ENCODE measurements around the gene MYO15B.
"Not testable (repeated sequence)": the region's sequence is repeated elsewhere in the genome, so short reads cannot be mapped to it uniquely, and the experiment has no call there.

The MYO15B gene

DNA sequence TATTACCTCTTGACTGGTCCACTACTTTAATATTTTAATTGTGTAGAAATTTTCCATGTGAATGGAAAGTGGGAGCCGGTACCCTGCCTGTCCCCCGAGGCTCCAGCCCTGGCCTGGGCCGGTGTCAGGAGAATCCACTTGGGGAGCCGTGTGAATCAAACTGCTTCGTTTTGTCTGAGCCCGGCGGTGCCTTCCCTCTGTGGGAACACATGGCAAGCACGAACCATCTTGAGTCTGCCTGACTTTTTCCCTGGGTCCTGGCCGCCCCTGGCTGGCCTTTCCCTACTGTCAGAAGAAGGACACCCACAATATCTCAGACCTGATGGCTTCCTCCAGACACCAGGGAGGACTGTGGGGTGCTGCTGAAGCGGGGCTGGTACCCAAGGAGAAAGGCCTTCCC, 12.4 kb upstream of the MYO15B start:
- TF ChIP-seq, protein P1, sequence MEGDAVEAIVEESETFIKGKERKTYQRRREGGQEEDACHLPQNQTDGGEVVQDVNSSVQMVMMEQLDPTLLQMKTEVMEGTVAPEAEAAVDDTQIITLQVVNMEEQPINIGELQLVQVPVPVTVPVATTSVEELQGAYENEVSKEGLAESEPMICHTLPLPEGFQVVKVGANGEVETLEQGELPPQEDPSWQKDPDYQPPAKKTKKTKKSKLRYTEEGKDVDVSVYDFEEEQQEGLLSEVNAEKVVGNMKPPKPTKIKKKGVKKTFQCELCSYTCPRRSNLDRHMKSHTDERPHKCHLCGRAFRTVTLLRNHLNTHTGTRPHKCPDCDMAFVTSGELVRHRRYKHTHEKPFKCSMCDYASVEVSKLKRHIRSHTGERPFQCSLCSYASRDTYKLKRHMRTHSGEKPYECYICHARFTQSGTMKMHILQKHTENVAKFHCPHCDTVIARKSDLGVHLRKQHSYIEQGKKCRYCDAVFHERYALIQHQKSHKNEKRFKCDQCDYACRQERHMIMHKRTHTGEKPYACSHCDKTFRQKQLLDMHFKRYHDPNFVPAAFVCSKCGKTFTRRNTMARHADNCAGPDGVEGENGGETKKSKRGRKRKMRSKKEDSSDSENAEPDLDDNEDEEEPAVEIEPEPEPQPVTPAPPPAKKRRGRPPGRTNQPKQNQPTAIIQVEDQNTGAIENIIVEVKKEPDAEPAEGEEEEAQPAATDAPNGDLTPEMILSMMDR (IDR thresholded peaks at IDR 0.05; ENCODE audit: borderline replicate concordance, control extremely low read depth, extremely low read depth, insufficient read depth, missing control alignments): no peak
- in situ Hi-C loops (cut with MboI; ENCODE audit: low sequenced_read_pairs, unreplicated experiment): no loop called here

DNA sequence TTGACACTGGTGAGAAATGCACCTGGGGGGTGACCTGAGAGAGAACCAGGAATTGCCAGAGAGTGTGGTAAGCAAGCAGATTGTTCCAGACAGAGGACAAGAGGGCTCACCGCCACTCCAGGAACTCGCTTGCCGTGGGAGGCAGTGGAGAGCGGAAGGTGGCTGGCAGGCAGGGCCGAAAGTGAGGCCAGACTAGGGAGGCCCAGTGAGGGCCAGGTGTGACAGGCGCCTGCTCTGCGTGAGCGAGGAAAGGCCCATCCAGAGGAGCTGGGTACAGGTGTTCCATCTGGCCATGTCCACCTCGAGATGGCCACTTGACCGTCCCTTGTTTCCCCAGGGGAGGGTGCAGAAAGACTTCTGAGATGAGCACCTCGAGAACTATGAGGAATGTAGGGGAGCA, 11.9 kb upstream of the MYO15B start:
- TF ChIP-seq, protein P1 (IDR thresholded peaks at IDR 0.05; ENCODE audit: borderline replicate concordance, control extremely low read depth, extremely low read depth, insufficient read depth, missing control alignments): no peak
- no peak for DNase-seq (ENCODE audit: low spot score)
- in situ Hi-C loops (cut with MboI; ENCODE audit: low sequenced_read_pairs, unreplicated experiment): no loop called here

More for the DNA sequence above, 12.4 kb upstream of the MYO15B start:
- no peak for DNase-seq (ENCODE audit: low spot score)

DNA sequence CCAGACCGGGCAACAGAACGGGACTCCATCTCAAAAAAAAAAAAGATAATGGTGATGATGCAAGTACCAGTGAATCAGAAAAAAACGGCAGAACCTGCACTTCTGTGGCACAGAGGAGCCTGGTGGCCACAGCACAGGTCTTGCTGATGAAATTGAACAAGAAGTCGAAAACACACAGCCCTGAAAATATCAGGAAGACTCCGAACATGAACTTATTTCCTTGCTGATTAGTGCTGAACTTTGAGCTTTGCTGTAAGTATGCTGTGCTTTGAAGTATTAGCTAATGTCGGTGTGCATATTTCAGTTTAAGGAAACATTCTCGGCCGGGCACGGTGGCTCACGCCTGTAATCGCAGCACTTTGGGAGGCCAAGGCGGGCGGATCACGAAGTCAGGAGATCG, 10.9 kb upstream of the MYO15B start:
- in situ Hi-C loops (cut with MboI; ENCODE audit: low sequenced_read_pairs, unreplicated experiment): no loop called here
- TF ChIP-seq, protein P1 (IDR thresholded peaks at IDR 0.05; ENCODE audit: borderline replicate concordance, control extremely low read depth, extremely low read depth, insufficient read depth, missing control alignments): no peak
- DNase-seq (ENCODE audit: low spot score): no peak

DNA sequence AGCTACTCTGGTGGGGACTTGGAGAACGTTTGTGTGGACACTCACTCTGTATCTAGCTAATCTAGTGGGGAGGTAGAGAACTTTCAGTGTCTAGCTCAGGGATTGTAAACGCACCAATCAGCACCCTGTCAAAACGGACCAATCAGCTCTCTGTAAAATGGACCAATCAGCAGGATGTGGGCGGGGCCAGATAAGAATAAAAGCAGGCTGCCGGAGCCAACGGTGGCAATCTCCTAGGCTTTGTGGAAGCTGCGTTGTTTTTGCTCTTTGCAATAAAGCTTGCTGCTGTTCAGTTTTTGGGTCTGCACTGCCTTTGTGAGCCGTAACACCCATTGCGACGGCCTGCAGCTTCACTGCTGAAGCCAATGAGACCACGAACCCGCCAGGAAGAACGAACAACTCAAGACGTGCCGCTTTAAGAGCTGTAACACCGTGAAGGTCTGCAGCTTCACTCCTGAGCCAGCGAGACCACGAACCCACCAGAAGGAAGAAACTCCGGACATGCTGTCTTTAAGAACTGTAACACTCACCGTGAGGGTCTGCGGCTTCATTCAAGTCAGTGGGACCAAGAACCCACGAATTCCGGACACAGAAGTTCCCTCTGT, 6.4 kb upstream of the MYO15B start:
- DNase-seq (ENCODE audit: low spot score); in situ Hi-C loops (cut with MboI; ENCODE audit: low sequenced_read_pairs, unreplicated experiment): not testable (repeated sequence)

DNA sequence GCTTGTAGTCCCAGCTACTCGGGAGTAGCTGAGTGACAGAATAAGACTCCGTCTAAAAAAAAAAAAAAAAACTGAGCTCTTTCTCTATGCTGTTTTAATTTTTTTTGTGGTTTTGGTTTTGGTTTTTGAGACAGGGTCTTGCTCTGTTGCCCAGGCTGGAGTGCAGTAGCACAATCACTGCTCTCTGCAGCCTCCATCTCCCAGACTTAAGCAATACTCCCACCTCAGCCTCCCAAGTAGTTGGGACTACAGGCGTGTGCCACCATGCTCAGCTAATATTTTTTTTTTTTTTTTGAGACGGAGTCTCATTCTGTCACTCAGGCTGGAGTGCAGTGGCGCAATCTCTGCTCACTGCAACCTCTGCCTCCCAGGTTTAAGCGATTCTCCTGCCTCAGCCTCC, 4.4 kb upstream of the MYO15B start:
- in situ Hi-C loops (cut with MboI; ENCODE audit: low sequenced_read_pairs, unreplicated experiment); DNase-seq (ENCODE audit: low spot score): not testable (repeated sequence)

DNA sequence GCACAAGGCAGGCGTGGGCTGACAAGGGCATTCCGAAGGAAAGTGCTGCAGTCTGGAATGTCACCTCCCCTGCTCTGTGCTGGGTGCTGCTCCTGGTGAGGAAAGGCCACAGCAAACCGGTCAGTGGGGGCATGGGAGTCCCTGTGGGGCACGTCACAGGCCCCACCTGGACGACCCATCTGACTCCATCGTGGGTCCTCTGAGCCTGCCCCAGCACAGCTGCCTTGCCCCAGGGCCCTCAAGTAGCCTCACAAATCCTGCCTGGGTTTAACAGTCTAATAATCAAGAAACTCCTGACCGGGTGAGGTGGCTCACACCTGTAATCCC, 2.8 kb upstream of the MYO15B start:
- DNase-seq (ENCODE audit: low spot score): no peak
- TF ChIP-seq, protein P1 (IDR thresholded peaks at IDR 0.05; ENCODE audit: borderline replicate concordance, control extremely low read depth, extremely low read depth, insufficient read depth, missing control alignments): no peak
- in situ Hi-C loops (cut with MboI; ENCODE audit: low sequenced_read_pairs, unreplicated experiment): no loop called here

DNA sequence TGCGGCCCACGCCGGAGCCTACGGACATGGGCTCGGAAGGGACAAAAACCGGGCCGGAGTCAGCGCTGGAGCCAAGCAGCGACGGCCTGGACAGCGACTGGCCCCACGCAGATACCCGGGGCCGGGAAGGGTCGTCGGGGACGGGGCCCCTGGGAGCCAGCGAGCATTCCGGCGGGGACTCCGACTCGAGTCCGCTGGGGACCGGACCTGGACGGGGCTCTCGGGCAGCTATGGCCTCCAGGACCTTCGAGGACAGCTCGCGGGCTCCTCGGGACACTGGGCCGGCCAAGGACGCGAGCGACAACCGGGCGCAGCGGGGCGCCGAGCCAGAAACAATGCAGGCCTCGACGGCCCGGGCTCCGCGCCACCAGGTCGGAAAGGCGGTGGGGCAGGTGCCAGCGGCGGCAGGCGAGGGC, 1.0 kb downstream of the MYO15B start:
- in situ Hi-C loops (cut with MboI; ENCODE audit: low sequenced_read_pairs, unreplicated experiment): no loop called here

More for the DNA sequence above, 1.0 kb downstream of the MYO15B start:
- no peak for DNase-seq (ENCODE audit: low spot score)
- TF ChIP-seq, protein P1 (IDR thresholded peaks at IDR 0.05; ENCODE audit: borderline replicate concordance, control extremely low read depth, extremely low read depth, insufficient read depth, missing control alignments): no peak
